HEK293 (cell line): Measurements from ENCODE around the gene KIAA0232.

Experiments
- BCL11B ChIP-seq: fragments of 450-650 bp; formaldehyde crosslinking; IDR thresholded peaks from 2 replicates; pipeline ENCODE4 v1.5.1; 2016; ENCODE audit warnings: low read depth, missing biosample characterization, missing genetic modification characterization
- GLI2 ChIP-seq: fragments of 450-650 bp; formaldehyde crosslinking; IDR thresholded peaks from 2 replicates; pipeline ENCODE4; 2017; ENCODE audit warnings: missing biosample characterization, missing genetic modification characterization, low read depth, borderline replicate concordance
- INSM2 ChIP-seq: fragments of 450-650 bp; formaldehyde crosslinking; IDR thresholded peaks from 2 replicates; pipeline ENCODE4 v1.5.1; 2016; ENCODE audit warnings: missing biosample characterization, missing genetic modification characterization
- MEIS1 ChIP-seq: sonication (generic); formaldehyde crosslinking; IDR thresholded peaks from 2 replicates; pipeline ENCODE4 v1.8.1; 2022; ENCODE audit warnings: missing genetic modification reagents, mild to moderate bottlenecking, borderline replicate concordance
- PBX3 ChIP-seq: sonication (generic); formaldehyde crosslinking; IDR thresholded peaks from 2 replicates; pipeline ENCODE4 v1.8.1; 2022; ENCODE audit warnings: mild to moderate bottlenecking, moderate library complexity, missing genetic modification reagents
- REPIN1 ChIP-seq: fragments of 450-650 bp; formaldehyde crosslinking; IDR thresholded peaks from 2 replicates; pipeline ENCODE4 v1.5.1; 2017; ENCODE audit warnings: missing biosample characterization, missing genetic modification characterization, low read depth
- WT1 ChIP-seq: fragments of 450-650 bp; formaldehyde crosslinking; IDR thresholded peaks from 2 replicates; pipeline ENCODE4 v1.5.1; 2016; ENCODE audit warnings: missing biosample characterization, missing genetic modification characterization
- YY1 ChIP-seq: fragments of 450-650 bp; formaldehyde crosslinking; IDR thresholded peaks from 2 replicates; pipeline ENCODE4 v1.5.1; 2018; ENCODE audit warnings: missing biosample characterization, missing genetic modification characterization
- YY2 ChIP-seq: fragments of 450-650 bp; formaldehyde crosslinking; IDR thresholded peaks from 2 replicates; pipeline ENCODE4 v1.5.1; 2016; ENCODE audit warnings: missing biosample characterization, missing genetic modification characterization
- ZBTB10 ChIP-seq: fragments of 450-650 bp; formaldehyde crosslinking; IDR thresholded peaks from 2 replicates; pipeline ENCODE4 v1.5.1; 2016; ENCODE audit warnings: missing biosample characterization, missing genetic modification characterization
- ZFHX2 ChIP-seq: fragments of 450-650 bp; formaldehyde crosslinking; conservative IDR thresholded peaks from 2 replicates; pipeline ENCODE4 v1.5.1; 2016; ENCODE audit warnings: missing biosample characterization, missing genetic modification characterization
- ZFP37 ChIP-seq: fragments of 450-650 bp; formaldehyde crosslinking; IDR thresholded peaks from 2 replicates; pipeline ENCODE4 v1.5.1; 2016; ENCODE audit warnings: missing biosample characterization, missing genetic modification characterization
- ZIC2 ChIP-seq: fragments of 450-650 bp; formaldehyde crosslinking; IDR thresholded peaks from 2 replicates; pipeline ENCODE4 v1.5.1; 2016; ENCODE audit warnings: missing biosample characterization, missing genetic modification characterization
- ZNF157 ChIP-seq: fragments of 450-650 bp; formaldehyde crosslinking; IDR thresholded peaks from 2 replicates; pipeline ENCODE4 v1.5.1; 2016; ENCODE audit warnings: missing biosample characterization, missing genetic modification characterization
- ZNF169 ChIP-seq: fragments of 450-650 bp; formaldehyde crosslinking; IDR thresholded peaks from 2 replicates; pipeline ENCODE4 v1.5.1; 2016; ENCODE audit warnings: missing biosample characterization, missing genetic modification characterization
- ZNF335 ChIP-seq: fragments of 450-650 bp; formaldehyde crosslinking; conservative IDR thresholded peaks from 2 replicates; pipeline ENCODE4 v1.5.1; 2016; ENCODE audit warnings: missing biosample characterization, missing genetic modification characterization
- ZNF362 ChIP-seq: fragments of 450-650 bp; formaldehyde crosslinking; IDR thresholded peaks from 2 replicates; pipeline ENCODE4 v1.5.1; 2016; ENCODE audit warnings: missing biosample characterization, missing genetic modification characterization
- ZNF366 ChIP-seq: fragments of 450-650 bp; formaldehyde crosslinking; conservative IDR thresholded peaks from 2 replicates; pipeline ENCODE4 v1.5.1; 2016; ENCODE audit warnings: missing biosample characterization, missing genetic modification characterization
- ZNF391 ChIP-seq: fragments of 450-650 bp; formaldehyde crosslinking; IDR thresholded peaks from 2 replicates; pipeline ENCODE4 v1.5.1; 2016; ENCODE audit warnings: low read depth, missing biosample characterization, missing genetic modification characterization, borderline replicate concordance
- ZNF394 ChIP-seq: fragments of 450-650 bp; formaldehyde crosslinking; IDR thresholded peaks from 2 replicates; pipeline ENCODE4 v1.5.1; 2016; ENCODE audit warnings: missing biosample characterization, missing genetic modification characterization, mild to moderate bottlenecking, moderate library complexity, borderline replicate concordance
- ZNF398 ChIP-seq: fragments of 450-650 bp; formaldehyde crosslinking; IDR thresholded peaks from 2 replicates; pipeline ENCODE4 v1.5.1; 2017; ENCODE audit warnings: missing biosample characterization, missing genetic modification characterization
- ZNF548 ChIP-seq: fragments of 450-650 bp; formaldehyde crosslinking; IDR thresholded peaks from 2 replicates; pipeline ENCODE4 v1.5.1; 2016; ENCODE audit warnings: missing biosample characterization, missing genetic modification characterization
- ZNF549 ChIP-seq: fragments of 450-650 bp; IDR thresholded peaks from 2 replicates; pipeline ENCODE4 v1.5.1; 2018; ENCODE audit warnings: missing biosample characterization, missing genetic modification characterization, mild to moderate bottlenecking, inconsistent platforms, moderate library complexity
- ZNF555 ChIP-seq: fragments of 450-650 bp; formaldehyde crosslinking; conservative IDR thresholded peaks from 2 replicates; pipeline ENCODE4 v1.5.1; 2017; ENCODE audit warnings: missing biosample characterization, mild to moderate bottlenecking, missing genetic modification characterization, inconsistent platforms
- ZNF600 ChIP-seq: fragments of 450-650 bp; formaldehyde crosslinking; IDR thresholded peaks from 2 replicates; pipeline ENCODE4 v1.5.1; 2016; ENCODE audit warnings: missing biosample characterization, missing genetic modification characterization
- ZNF621 ChIP-seq: fragments of 450-650 bp; formaldehyde crosslinking; IDR thresholded peaks from 2 replicates; pipeline ENCODE4 v1.5.1; 2017; ENCODE audit warnings: missing biosample characterization, missing genetic modification characterization
- ZNF626 ChIP-seq: fragments of 450-650 bp; sonication (Bioruptor Pico); formaldehyde crosslinking; IDR thresholded peaks from 2 replicates; pipeline ENCODE4 v1.5.1; 2018; ENCODE audit warnings: missing biosample characterization, missing genetic modification characterization, inconsistent platforms
- ZNF645 ChIP-seq: fragments of 450-650 bp; formaldehyde crosslinking; IDR thresholded peaks from 2 replicates; pipeline ENCODE4; 2016; ENCODE audit warnings: missing biosample characterization, missing genetic modification characterization
- ZNF777 ChIP-seq: fragments of 450-650 bp; formaldehyde crosslinking; IDR thresholded peaks from 2 replicates; pipeline ENCODE4 v1.5.1; 2017; ENCODE audit warnings: missing biosample characterization, missing genetic modification characterization, borderline replicate concordance
- ZNF791 ChIP-seq: fragments of 450-650 bp; formaldehyde crosslinking; IDR thresholded peaks from 2 replicates; pipeline ENCODE4 v1.5.1; 2016; ENCODE audit warnings: missing biosample characterization, missing genetic modification characterization
- ZNF843 ChIP-seq: fragments of 450-650 bp; formaldehyde crosslinking; IDR thresholded peaks from 2 replicates; pipeline ENCODE4 v1.5.1; 2016; ENCODE audit warnings: missing biosample characterization, missing genetic modification characterization

Gene KIAA0232

GRCh38 chr4:6783111-6783981 is 819 bp downstream of the KIAA0232 start (continued):
- TF ChIP-seq ZNF645 (tag by site-specific recombination): no peak
- no peak for TF ChIP-seq YY1 (tag by site-specific recombination)
- TF ChIP-seq GLI2 (tag by site-specific recombination): no peak
- peak; percentile 63 for TF ChIP-seq ZNF335 (tag by site-specific recombination)
- TF ChIP-seq ZNF626 (tag by site-specific recombination): no peak
- TF ChIP-seq ZFP37 (tag by site-specific recombination): no peak
- peak; percentile 26; the same call in 1 of the 2 replicates for TF ChIP-seq ZNF398 (tag by site-specific recombination)
- TF ChIP-seq YY2: no peak
- TF ChIP-seq MEIS1: no peak
- no peak for TF ChIP-seq WT1
- no peak for TF ChIP-seq ZNF555 (tag by site-specific recombination)
- TF ChIP-seq ZNF549: no peak
- TF ChIP-seq ZNF548 (tag by site-specific recombination): no peak
- no peak for TF ChIP-seq PBX3 (CRISPR knock-in tag)
- no peak for TF ChIP-seq ZNF169
- TF ChIP-seq ZNF157 (tag by site-specific recombination): no peak
- no peak for TF ChIP-seq ZNF600 (tag by site-specific recombination)
- peak; percentile 86 for TF ChIP-seq ZBTB10 (tag by site-specific recombination)
- no peak for TF ChIP-seq ZNF843 (tag by site-specific recombination)
- TF ChIP-seq ZIC2 (tag by site-specific recombination): peak; percentile 50
- no peak for TF ChIP-seq ZNF621 (tag by site-specific recombination)
- TF ChIP-seq ZNF791 (tag by site-specific recombination): no peak
- TF ChIP-seq ZFHX2 (tag by site-specific recombination): peak; percentile 25; the same call in 1 of the 2 replicates
- no peak for TF ChIP-seq REPIN1
- no peak for TF ChIP-seq ZNF394 (tag by site-specific recombination)
- no peak for TF ChIP-seq INSM2 (tag by site-specific recombination)
- TF ChIP-seq ZNF362: no peak
- no peak for TF ChIP-seq ZNF777 (tag by site-specific recombination)
- TF ChIP-seq ZNF391 (tag by site-specific recombination): no peak
- TF ChIP-seq ZNF366 (tag by site-specific recombination): peak; percentile 78
- TF ChIP-seq BCL11B (tag by site-specific recombination): 0 out of 2 replicates have a peak, but pooled peaks have one; percentile 19
